NCI-H446 (cell line): Measurements from ENCODE around the gene UBE2C.

Source experiments
- DNase-seq, 2 experiments: peaks; one replicate each; lab custom pipeline; 2025; lab: John Stamatoyannopoulos, UW

Gene UBE2C

DNA sequence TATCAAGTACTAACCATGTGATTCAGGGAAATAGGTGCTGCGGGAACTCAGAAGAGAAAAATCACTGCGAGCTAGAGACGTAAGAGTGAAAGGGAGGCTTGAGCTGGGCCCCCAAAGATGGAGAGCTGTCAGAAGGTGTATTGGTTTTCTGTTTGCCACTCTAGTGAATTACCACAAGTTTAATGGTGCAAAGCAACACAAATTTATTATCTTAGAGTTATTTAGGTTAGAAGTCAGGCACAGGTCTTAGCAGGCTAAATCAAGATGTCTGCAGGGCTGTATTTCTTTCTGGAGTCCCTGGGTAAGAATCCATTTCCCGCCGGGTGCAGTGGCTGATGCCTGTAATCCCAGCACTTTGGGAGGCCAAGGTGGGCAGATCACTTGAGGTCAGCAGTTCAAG is 47.5 kb downstream of the UBE2C start:
- no peak for DNase-seq

GRCh38 chr20:45860560-45861220 is 48.2 kb downstream of the UBE2C start:
- no peak for DNase-seq

- peak in 1 of 2 experiments; percentile 33 for DNase-seq
Measured at GRCh38 chr20:45861221-45862075, 49.0 kb downstream of the UBE2C start.

DNA sequence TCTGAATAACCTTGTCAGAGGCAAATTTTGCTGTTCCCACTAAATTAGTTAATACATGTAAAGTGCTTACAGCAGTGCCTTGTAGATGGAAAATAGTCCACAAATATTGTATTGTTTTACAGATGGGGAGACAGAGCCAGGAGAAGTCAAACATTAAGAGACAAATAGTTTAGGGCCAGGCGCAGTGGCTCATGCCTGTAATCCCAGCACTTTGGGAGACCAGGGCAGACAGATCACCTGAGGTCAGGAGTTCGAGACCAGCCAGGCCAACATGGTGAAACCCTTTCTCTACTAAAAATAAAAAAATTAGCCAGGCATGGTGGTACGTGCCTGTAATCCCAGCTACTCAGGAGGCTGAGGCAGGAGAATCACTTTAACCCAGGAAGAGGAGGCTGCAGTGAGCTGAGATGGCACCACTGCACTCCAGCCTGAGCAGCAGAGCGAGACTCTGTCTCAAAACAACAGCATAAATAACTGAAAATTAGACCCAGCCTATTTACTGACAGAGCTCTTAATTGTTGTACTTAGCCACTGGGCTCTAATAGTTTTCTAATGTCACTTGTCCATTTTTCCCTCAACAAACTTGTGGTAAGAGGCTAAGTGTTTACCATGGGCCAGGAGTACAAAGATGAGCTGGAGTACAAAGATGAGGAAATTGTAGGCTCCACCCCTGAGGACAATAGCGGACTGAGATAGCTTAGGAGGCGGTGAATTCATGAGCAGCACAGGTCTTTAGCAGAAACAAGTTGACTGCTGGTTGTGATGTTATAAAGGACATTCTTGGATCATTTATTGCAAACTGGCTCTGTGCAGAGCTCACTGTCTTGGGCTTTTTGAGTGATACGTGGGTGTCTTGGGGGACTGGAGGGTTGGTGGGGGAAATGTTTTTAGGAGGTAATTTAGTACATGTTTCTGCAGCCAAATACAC is 51.4 kb downstream of the UBE2C start:
- DNase-seq = no peak

DNA sequence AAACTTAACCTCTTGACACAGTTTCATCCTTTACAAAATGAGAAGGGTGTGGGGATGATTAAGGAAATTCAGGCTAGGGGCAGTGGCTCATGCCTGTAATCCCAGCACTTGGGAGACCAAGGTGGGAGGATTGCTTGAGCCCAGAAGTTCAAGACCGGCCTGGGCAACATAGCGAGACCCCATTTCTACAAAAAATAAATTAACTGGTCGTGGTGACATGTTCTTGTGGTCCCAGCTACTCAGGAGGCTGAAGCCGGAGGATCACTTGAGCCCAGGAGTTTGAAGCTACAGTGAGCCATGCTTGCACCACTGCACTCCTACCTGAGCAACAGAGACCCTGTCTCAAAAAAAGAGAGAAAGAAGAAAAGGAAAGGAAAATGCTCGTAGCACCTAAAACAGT is 54.0 kb downstream of the UBE2C start:
- no peak for DNase-seq
